ENCODE data around the gene LDLRAD4.

LDLRAD4 gene

DNA sequence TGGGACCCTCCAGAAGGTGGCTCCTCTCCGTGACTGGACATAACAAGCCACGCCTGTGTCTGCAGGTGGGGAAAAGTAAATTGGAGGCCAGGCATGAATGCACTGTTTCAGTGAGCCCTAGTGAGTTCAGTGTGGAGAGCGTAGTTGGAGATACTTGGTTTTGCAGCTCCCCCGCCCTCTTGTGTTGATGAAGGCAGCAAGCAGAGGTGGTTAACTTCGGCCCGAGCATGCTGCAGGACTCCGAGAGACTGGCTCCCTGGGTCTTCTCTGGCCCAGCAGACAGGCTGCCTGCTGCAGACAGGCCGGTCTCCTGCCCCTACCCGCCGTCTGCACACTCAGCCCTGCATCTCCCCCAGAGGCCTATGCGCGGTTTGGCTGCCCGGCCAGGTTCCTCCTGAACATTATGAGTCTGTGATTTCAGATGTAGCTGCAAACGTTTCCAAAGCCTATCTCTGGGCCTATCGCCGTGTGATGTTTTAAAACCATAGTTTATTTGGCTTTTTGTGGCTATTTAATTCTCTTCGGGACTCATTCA is 102.4 kb downstream of the LDLRAD4 start:
- H3K4me3 ChIP-seq (ENCODE audit: low read depth, low read length): no peak overlapping the region
- TF ChIP-seq, protein P1, sequence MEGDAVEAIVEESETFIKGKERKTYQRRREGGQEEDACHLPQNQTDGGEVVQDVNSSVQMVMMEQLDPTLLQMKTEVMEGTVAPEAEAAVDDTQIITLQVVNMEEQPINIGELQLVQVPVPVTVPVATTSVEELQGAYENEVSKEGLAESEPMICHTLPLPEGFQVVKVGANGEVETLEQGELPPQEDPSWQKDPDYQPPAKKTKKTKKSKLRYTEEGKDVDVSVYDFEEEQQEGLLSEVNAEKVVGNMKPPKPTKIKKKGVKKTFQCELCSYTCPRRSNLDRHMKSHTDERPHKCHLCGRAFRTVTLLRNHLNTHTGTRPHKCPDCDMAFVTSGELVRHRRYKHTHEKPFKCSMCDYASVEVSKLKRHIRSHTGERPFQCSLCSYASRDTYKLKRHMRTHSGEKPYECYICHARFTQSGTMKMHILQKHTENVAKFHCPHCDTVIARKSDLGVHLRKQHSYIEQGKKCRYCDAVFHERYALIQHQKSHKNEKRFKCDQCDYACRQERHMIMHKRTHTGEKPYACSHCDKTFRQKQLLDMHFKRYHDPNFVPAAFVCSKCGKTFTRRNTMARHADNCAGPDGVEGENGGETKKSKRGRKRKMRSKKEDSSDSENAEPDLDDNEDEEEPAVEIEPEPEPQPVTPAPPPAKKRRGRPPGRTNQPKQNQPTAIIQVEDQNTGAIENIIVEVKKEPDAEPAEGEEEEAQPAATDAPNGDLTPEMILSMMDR (IDR thresholded peaks at IDR 0.05; ENCODE audit: low read depth, low read length): no peak

DNA sequence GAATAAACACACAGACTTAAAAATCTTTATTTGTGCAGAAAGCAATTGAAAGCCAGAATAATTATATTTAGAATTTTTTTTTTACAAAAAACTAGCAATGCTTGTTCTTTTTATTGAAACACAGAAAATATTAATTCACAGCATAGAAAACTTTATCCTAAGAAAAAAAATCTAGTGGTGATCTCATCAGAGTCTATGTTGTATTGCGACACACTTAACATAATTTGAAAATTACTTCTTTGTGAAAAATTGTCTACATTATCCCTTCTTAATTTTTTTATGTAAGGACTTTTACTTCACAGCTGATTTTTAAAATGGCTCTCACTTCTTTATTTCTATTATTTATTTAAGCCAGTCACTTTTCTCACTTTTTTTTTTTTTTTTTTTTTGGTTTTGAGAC is 103.4 kb downstream of the LDLRAD4 start:
- TF ChIP-seq, protein P1 (IDR thresholded peaks at IDR 0.05; ENCODE audit: low read depth, low read length): no peak
- no peak overlapping the region for H3K4me3 ChIP-seq (ENCODE audit: low read depth, low read length)

DNA sequence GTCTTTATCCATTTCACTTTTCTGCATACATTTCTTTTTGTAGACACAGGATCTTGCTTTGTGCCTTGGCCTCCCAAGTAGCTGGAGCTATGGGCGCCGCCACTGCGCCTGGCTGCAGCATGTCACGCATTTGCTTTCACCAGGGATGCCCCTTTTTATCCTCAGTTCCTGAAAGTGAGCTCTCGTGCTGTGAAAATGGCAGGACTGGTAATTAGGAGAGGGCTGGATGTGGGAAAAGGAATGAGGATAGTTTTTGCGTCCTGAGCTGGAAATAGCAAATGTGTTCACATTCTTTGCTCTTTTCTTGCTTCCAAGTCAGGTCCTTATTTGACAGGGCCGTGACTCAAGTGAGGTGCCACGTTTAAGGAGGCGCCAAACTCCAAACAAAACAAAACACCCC is 104.6 kb downstream of the LDLRAD4 start:
- TF ChIP-seq, protein P1 (IDR thresholded peaks at IDR 0.05; ENCODE audit: low read depth, low read length): no peak
- no peak overlapping the region for H3K4me3 ChIP-seq (ENCODE audit: low read depth, low read length)

DNA sequence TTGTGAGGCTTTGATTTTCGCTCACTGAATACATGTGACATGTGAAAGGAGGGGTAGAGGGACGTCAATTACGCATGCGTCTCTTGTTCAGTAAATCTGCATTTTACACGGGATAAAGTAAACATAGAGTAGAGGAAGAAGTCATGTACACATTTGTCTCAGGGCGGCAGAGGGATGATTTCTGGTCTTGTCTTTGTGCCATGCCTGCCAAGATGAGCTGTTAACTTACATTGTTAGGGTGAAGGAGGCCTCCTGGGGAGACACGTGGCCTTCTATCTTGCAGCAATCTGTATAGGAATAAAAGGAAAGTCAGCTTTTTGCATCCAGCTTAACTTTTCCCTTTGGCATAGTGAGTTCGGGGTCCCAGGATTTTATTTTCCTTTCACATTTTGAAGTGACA is 106.3 kb downstream of the LDLRAD4 start:
- TF ChIP-seq, protein P1 (IDR thresholded peaks at IDR 0.05; ENCODE audit: low read depth, low read length): no peak
- no peak overlapping the region for H3K4me3 ChIP-seq (ENCODE audit: low read depth, low read length)

DNA sequence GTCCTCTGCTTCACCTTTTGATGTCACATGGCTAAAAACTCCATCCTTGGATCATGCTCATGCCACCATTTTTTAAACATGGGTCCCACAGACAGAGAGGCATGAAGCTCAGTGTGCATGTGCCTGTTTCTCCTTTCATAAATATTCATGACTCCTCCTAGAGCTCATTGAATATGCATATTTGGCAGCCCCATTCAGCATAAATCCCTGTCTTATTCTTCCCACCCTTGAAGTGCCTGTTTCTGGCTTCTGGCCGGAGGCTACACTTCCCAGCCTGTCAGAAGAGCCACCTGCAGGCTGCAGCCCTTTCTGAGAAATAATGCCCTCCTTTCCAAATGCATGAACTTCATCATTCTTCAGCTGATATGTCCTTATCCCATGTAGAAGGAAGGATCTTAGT is 109.7 kb downstream of the LDLRAD4 start:
- H3K4me3 ChIP-seq (ENCODE audit: low read depth, low read length): no peak overlapping the region
- TF ChIP-seq, protein P1 (IDR thresholded peaks at IDR 0.05; ENCODE audit: low read depth, low read length): no peak

DNA sequence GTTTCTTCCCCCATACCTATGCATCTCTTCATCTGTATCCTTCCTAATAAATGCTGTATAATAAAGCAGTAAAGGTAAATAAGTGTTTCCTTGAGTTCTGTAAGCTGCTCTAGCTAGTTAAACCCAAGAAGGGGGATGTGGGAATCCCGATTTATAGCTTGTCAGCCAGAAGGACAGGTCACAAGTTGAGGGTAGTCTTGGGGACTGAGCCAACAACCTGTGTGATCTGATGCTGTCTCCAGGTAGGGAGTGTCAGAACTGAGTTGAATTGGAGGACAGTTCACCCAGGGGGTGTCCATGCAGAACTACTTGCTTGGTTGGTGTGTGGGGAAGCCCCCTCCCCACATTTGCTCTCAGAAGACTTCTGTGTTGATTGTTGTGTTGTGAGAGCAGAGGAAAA is 112.4 kb downstream of the LDLRAD4 start:
- no peak overlapping the region for H3K4me3 ChIP-seq (ENCODE audit: low read depth, low read length)
- TF ChIP-seq, protein P1 (IDR thresholded peaks at IDR 0.05; ENCODE audit: low read depth, low read length): no peak

DNA sequence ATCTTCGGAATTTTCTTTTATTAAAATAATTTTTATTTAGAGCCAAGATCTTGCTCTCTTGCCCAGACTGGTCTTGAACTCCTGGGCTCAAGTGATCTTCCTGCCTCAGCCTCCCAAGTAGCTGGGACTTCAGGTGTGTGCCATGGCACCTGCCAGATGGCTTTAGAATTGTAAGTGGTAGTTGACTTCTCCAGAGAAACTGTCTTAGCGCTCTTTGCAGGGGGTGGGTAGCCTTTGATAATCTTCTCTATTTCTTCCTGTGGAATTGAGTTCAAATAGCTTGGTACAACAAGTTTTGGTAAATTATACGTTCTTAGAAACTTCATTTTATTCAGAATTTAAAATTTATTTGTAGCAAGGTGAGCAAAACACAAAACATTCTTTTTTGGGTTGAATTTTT is 113.3 kb downstream of the LDLRAD4 start:
- H3K4me3 ChIP-seq (ENCODE audit: low read depth, low read length): no peak overlapping the region
- TF ChIP-seq, protein P1 (IDR thresholded peaks at IDR 0.05; ENCODE audit: low read depth, low read length): no peak
